NCI-H2171 (cell line): ENCODE measurements around the gene UGT8.
"Not testable (repeated sequence)": the region's sequence is repeated elsewhere in the genome, so short reads cannot be mapped to it uniquely, and the experiment has no call there.

Experiments
- DNase-seq: peaks from one replicate; lab custom pipeline; 2025; lab: John Stamatoyannopoulos, UW

UGT8 gene

DNA sequence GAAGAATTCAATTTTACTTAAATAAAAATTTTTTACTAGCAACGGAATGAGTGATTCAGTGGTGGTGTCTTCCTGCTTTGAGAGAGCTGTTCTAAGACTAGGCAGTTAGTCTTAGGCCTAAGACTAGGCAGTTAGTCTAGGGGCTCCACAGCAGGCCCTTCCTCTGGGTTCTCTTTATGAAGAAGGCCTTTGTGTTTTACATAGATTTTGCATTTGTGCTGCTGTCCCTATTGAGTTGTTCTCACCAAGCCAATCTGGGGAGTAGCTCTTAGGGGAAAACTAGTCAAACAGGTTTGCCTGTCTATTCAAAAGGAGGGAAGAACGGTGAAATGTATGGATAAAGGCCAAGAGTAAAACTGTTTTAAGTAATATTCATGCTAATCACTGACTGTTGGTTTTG is 7.6 kb downstream of the UGT8 start:
- DNase-seq, result no peak

DNA sequence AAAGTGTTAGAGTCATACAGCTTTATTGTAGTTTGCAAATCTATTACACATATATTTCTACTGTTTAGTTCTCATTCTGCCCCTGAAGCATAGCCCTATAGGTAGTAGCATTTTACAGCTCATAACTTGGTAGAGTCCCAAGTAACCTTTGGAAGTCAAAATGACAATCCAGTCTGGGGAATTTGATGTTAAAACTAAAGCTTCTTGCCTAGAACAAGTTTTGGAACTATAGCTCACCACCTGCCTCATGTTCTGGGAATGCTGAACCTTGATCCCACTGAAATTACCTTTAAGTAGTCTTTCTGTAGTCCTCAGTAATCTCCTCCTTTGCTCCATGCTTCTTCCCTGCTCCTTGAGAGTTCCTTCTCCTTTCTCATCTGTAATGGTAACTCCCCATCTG is 8.4 kb downstream of the UGT8 start:
- no peak for DNase-seq

DNA sequence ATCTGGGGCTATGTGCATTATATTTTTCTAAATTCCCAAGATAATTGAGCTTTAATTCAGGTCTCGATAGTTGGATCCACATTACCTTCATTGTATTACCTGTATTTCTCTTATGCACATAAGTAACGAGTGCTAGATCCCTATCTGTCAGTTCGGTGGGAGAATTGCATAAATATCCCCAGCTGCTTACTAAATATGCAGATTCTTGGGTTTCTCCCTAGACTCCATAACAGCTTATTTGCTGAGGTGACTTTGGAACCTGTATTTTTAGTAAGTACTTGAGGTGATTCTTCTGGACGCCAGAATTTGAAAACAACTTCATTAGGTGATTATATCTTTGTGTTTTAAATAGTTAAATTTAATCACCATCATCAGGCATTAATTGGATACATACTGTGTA is 15.0 kb downstream of the UGT8 start:
- DNase-seq, result no peak

DNA sequence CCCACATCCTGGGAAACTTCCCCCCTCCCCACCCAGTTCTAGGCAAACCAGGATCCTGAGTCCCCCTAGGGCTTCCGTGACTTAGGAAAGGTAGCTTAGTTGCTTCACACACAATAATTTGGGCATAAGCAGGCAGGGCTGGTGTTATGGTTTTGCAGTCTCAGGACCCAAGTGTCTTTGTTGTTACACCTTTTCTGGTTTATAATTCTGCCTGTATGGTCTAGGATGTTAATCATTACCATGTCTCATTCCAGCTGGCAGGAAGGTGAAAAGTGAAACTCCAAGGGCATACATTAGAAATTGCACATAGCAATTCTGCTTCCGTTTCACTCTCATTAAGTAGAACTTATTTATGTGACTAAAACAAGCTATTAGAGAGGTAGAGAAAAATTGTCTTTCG is 16.8 kb downstream of the UGT8 start:
- DNase-seq, result no peak

DNA sequence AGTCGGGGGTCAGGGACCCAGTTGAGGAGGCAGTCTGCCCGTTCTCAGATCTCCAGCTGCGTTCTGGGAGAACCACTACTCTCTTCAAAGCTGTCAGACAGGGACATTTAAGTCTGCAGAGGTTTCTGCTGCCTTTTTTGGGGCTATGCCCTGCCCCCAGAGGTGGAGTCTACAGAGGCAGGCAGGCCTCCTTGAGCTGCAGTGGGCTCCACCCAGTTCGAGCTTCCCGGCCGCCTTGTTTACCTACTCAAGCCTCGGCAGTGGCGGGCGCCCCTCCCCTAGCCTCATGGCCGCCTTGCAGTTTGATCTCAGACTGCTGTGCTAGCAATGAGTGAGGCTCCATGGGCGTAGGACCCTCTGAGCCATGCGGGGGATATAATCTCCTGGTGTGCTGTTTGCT is 17.4 kb downstream of the UGT8 start:
- DNase-seq, result peak; percentile 22

DNA sequence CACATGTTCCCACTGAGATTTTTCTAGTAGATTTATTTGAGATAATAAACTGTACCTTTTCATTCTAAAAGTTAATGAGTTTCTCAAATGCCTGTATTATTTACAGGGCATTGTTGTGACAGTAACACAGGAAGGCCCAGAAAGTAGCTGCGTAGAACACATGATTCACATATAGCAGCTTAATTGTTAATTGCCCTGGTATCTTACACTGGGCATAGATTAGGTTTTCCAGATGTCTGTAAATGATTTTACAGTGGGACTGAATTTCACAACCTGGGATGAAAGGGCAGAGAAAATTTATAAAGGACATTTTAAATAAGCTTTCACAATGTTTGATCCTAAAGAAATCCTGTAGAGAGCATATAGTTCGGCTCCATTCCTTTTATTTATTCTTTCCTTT is 27.6 kb downstream of the UGT8 start:
- DNase-seq, result no peak

DNA sequence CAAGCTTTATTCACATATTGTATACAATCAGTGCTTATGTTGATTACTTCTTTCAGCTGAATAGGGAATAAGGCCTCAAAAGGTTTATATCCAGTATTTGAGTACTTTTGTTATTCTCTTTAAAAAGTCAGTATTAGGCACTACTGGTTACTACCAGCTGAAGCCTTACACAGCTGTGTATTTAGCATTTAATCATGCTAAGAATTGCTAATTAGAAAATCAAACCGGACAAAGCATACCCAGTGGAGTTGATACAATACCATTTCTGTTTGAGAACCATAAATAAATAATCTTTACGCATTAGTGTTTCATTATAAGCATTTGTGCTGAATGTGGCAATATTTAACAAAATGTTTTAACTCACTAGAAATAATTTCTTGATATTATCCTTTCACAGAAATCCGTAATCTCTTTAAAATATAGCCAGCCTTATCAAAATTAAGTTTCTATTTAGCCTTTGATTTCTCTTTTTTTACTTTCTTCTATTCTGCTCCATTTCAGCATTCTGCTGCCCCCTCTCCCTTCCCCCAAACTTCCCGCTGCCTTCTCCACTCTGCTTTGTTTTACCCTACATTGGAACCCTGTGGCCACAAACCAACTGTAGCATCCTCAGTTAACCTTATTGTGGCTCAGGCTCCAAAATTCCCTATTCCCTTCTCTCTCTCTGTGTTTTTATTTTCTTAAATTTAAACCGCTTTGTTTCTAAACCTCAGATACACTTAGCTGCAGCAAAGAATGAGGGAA is 37.8 kb downstream of the UGT8 start:
- no peak for DNase-seq

DNA sequence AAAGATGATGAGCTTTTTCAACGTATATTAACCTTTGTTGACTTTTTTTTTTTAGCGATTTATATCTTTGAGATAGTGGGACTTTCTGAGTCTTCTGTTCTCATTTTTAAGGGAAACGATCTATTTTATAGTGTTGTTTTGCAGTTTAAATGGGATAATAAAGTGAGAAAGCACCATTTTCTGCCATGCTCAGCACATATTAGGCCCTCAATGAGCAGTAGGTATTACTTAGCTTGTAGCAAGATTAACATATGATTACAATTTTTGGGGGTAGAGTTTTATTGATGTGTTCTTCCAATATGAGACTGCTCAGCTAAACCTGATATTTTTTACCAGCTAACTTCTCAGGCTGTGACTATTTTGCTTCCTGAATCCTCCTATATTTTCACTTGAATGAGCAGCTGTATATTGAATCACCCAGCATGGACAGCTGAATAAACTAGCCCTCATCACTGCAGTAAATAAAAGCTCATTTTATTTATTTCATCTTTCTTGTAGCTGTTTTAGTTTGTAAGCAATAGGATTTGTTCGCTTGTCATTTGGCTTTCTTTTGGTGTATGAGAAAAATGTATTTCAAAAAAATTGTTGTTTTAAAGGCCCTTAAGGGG is 43.7 kb downstream of the UGT8 start:
- DNase-seq, result no peak

DNA sequence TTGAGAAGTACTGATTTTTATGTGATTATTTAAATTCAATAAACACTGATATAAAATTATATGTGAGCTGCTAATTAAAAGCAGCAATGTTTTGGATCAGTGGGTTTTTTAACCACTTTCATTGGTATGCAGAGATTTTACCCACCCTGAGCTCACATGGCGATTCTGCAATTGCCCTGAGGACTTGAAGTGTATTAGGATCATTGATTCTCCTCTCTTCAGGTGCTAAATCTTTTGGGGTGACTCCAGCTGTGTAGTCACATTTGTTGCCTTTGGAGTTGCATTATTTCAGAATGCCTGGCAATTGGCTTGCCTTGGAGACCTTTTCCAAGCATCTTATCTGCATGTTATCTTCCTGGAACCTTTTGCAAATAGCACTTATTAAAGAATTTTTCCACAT is 51.3 kb downstream of the UGT8 start:
- DNase-seq, result no peak

DNA sequence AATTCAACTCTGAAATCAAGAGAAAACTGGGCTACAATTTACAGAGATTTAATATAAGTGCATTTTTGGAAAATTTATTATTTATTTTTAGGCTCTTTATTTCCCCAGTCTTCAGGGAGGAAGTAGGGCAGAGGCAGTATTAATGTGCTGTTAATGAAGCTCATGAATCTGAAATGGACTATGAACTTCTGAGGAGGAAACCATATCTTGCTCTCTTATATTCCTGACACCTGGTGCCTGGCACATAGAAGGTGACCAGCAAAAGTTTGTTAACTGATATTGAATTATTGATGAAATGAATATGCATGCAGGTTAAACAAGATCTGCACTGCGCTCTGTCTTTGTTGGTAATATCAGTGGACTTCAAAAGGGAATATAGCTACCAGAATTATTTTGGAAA is 55.1 kb downstream of the UGT8 start:
- DNase-seq, result no peak

DNA sequence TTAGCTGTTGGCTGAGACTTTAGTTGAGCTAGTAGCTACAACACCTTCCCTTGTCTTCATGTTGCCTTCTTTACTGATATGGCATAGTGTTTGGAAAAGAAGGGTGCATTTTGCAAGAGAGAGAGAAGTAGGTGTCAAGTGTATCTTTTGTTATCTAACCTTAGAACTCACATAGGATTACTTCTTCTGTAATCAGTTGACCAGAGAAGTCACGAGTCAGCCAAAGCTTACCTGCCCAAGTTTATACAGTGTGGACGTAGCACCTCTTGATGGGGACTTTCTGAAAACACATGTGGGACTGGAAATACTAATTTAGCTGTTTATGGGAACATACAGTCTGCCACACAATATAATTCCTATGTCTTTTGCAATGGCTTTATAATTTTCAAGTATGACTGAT is 56.0 kb downstream of the UGT8 start:
- no peak for DNase-seq

DNA sequence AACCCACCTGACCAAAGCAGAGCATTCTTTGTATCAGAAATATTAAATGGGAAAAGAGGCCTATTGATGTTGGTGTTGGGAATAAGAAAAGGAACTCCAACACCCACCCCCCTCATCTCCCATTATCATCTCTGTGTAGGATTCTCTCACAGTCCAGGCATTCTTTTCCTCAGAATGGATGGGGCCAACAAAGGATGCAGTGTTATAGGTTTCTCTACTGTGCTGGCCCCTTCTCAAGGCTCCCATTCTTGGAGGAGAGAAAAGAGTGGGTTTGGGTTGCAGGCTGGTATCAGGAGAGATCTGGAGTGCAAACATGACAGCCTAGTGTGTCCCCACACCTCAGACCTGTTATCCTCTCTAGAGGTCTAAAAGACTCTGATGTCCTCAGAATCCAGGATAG is 59.6 kb downstream of the UGT8 start:
- DNase-seq, result no peak

DNA sequence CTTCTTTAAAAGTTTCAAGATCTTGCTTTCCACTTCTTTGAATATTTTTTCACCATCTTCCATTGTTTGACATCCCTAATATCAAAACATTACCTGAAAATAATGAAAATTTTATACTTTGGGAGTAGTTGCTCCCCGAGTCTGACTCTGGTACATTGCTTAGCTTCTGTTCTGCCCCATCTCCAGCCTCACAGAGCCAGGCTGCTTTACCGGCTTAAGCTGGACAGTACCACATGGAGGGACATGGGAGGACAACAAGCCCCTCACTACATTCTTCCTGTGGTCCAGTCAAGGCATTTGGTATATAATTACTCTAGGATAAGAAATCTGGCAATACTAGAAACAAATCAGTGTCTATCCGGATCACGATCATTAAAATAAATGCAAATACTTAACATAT is 60.2 kb downstream of the UGT8 start:
- no peak for DNase-seq

DNA sequence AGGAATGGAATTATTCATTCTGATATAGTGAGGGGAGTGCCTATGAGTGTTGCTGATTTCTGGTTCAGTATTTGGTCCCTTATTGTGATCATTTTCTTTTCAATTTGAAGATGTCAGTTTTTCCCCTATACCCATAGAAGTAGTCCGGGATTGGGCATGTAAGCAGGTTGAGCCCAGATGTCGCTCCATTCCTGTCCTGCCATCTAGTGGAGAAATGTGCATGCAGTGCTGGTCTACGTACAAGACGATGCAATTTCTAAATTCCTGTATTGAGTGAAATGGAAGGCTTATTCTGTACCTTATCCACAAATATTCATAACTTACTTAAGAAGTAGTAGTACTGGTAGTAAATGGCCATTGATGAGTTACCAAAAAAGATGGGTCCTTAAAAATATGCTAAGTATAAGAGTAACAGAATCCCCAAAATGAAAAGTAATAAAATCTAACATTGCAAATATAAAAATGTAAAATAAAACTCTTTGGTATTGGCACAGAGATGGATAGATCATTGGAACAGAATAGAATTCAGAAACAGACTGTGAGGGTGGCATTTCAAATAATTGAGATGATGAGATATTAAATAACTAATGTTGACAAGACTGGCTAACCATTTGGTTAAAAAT is 60.9 kb downstream of the UGT8 start:
- peak; percentile 29 for DNase-seq

DNA sequence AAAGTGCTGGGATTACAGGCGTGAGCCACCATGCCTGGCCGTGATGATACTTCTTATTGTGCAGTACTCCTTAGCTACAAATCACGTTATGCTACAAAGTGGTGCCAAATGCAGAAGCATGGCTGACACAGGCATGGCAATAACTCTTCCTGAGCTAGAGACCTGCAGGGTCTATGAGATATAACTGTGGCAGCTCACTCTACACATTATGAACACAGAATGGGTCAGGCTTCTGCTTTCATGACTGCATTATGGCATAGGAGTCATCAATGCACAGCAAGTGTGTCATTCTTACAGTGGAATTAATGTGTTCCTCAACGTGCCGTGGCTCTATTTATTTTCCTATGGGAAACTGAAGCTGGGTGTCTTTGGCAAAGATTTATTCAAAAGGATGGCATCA is 64.5 kb downstream of the UGT8 start:
- DNase-seq, result no peak

DNA sequence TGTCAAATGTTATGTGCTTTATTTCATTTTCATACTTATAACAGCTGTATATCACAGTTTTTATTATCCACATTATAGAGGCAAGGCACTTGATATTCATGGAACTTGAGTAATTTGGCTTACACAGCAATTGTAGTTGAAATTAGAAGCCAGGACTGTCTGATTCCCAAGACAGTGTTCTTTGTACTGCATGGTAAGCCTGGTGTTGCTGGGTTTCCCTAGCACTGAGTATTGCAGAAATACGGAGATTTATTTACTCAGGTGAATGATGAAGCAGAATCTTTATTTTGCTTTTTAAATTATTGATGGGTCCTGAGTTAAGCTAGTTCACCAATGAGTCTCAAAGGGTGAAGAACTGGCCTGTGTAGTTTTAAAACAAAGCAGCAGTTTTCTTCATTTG is 70.0 kb downstream of the UGT8 start:
- no peak for DNase-seq

DNA sequence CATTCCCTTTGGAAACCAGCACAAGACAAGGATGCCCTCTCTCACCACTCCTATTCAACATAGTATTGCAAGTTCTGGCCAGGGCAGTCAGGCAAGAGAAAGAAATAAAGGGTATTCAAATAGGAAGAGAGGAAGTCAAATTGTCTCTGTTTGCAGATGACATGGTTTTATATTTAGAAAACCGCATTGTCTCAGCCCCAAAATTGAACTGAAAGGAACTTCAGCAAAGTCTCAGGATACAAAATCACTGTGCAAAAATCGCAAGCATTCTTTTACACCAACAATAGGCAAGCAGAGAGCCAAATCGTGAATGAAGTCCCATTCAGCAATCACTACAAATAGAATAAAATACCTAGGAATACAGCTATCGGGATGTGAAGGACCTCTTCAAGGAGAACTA is 72.1 kb downstream of the UGT8 start:
- DNase-seq, result not testable (repeated sequence)

DNA sequence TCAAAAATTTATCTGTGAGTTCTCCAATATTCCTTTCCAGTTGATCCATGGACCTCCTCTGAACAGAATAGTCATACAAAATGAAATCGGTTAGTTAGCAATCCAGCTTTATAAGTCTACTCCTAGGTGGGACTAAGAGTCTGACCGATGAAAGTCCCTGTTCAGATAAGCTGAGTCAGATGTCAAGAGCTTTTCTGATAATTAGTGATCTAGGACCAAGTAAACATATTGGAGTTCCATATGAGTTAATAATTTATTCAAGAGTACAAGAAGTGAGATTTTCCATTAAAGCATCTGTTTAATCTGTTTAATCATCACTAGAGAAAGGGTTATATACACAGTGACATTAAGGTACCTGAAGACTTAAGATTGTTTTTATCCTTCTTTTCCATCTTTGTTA is 74.7 kb downstream of the UGT8 start:
- no peak for DNase-seq

DNA sequence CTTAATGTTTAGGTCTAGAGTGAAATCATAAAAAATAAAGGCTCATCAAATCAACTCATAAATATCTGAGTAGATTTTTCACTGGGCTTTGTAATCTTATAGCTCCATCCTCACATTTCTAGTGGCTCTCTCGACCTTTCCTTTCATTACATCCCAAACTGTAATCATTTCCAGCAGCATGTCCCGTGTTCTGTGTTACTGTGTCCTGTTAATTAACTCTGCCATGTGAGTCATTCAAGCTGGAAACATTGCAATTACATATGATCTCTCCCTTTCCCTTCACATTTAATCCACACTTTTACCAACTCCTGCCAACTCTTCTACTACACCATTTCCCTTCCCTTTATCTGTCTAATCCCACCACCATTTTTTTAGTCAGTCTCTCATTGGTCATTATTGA is 75.5 kb downstream of the UGT8 start:
- DNase-seq, result no peak

DNA sequence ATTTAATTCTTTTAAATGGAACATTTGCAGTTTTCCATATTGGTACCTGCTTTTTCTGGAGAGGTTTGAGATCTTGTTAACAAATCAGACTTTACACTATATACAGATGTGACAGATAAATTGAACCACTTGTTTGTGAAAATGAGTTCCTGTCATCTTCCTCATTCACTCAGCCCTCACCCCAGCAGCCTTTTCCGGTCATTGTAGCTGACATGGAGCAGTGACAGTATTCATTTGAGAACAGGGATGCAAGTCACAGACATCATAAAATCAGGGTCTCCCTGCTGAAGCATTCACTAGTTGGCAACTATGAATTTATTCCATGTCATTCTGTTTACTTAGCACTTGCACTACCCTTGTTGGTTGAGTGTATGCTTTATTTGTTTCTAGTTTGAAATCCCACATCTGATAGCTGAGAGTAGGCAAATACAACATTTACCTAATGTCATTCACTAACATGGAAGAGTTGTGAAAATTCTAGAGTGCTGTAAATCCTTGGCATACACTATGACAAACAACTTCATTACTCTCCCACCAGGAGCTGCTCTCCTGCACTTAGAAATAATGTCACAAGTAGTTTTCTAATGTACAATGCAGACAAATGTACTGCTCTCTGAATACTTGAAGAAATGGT is 78.9 kb downstream of the UGT8 start:
- no peak for DNase-seq

DNA sequence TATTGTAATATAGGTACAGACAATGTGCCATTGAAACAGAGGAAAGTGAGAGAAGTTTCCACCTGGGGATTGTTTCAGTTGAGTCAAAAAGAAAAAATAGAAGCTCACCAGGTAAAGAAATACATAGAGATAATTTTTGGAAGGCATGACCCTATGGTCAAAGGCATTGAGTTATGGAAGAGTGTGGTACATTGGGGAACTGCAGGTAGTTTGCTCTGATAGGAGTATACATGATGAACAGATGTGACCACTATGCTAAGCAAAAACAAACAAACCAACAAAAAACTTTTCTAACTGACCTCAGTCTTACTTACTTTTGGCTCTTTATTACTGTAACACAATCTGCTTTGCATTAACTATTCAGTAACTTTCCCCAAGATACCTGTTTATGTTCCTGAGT is 85.9 kb downstream of the UGT8 start:
- peak; percentile 43 for DNase-seq

DNA sequence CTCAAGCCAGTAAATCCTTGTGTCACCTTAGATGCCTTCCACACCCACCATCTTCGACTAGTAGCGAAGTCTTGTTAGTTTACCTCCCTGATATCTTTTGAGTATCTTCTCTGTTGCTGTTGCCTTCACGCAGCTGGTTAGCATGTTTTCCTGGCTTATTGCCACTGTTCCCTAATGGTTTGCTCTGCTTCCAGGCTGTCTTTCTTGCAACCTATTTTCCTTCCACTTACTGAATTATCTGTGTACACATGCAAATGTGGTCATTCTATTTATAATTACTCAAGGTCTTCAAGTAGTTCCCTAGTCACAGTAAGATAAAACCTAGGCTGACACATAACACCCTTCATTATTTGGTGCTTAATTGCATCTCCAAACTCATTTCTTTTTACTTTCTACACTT is 89.5 kb downstream of the UGT8 start:
- peak; percentile 40 for DNase-seq

DNA sequence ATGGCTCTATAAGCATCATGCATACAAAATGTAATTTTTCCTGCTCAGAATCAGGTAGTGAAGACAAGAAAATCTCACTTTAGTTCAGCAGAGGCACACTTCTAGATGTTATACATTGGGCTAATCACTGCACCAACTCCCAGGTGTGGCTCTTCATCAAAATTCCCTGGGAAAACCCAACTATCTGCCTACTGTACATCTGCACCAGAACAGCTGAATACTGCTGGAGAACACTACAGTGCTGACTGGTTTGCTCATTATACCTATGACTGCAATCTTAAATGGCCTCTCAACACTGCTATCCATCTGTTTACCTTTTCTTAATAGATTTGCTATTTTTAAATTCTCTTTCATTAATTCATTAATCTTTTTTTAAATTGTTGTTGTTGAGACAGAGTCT is 92.0 kb downstream of the UGT8 start:
- DNase-seq, result no peak
